ENCODE measurements around the gene HSD11B1.

DNA sequence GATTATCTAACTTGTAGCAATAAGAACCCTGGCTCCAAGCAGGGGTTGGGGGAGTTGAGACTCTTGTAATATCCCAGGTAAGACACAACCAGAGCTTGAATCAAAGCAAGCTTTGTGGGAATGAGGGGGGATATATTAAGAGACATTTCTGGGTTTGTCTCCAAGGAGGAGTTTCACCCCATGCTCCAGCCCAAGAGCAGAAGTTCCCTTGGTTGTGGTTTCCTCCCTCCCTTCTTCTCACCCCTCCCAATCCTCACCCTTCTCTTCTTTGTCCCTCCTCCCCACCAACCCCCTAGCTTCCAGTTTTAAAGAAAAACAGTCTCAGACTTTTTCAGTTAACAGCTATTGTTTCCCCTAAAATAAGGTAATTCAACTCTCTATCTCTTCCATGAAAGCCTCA, 63.1 kb downstream of the HSD11B1 start:
- TF ChIP-seq POLR2A (IDR thresholded peaks at IDR 0.05) (no peak), CTCF (IDR thresholded peaks at IDR 0.05) (no peak)

Data from body of pancreas (tissue), 4 donors.